DMS153 treated with DMSO at 0.1 percent for 48 hours (cell line): ENCODE data around the gene HSDL1.

Experiments
- DNase-seq: peaks from one replicate; lab custom pipeline; 2025; ENCODE audit not compliant: unreplicated experiment; lab: John Stamatoyannopoulos, UW

The HSDL1 gene

GRCh38 chr16:84176192-84177053 lies 31.4 kb upstream of the HSDL1 start:
- DNase-seq = no peak

- peak; percentile 47 for DNase-seq
Measured at GRCh38 chr16:84175350-84176081, 30.5 kb upstream of the HSDL1 start.

- no peak for DNase-seq
Measured at GRCh38 chr16:84174396-84174795, 29.4 kb upstream of the HSDL1 start.

- DNase-seq = no peak
Measured at GRCh38 chr16:84169765-84170310, 24.9 kb upstream of the HSDL1 start.

- DNase-seq = no peak
Measured at GRCh38 chr16:84166796-84167695, 22.1 kb upstream of the HSDL1 start.

GRCh38 chr16:84165746-84166145 lies 20.8 kb upstream of the HSDL1 start:
- DNase-seq = no peak

GRCh38 chr16:84161801-84162200 lies 16.8 kb upstream of the HSDL1 start:
- no peak for DNase-seq

GRCh38 chr16:84161037-84161436 lies 16.1 kb upstream of the HSDL1 start:
- no peak for DNase-seq

GRCh38 chr16:84159800-84160199 lies 14.8 kb upstream of the HSDL1 start:
- DNase-seq = no peak

- no peak for DNase-seq
Measured at GRCh38 chr16:84159007-84159406, 14.0 kb upstream of the HSDL1 start.

- no peak for DNase-seq
Measured at GRCh38 chr16:84156342-84156784, 11.4 kb upstream of the HSDL1 start.

- DNase-seq = no peak
Measured at GRCh38 chr16:84155771-84156170, 10.8 kb upstream of the HSDL1 start.

GRCh38 chr16:84155226-84155625 lies 10.2 kb upstream of the HSDL1 start:
- no peak for DNase-seq

GRCh38 chr16:84153660-84154214 lies 8.8 kb upstream of the HSDL1 start:
- no peak for DNase-seq

- DNase-seq = no peak
Measured at GRCh38 chr16:84150926-84151325, 5.9 kb upstream of the HSDL1 start.

- no peak for DNase-seq
Measured at GRCh38 chr16:84144209-84144858, 643 bp downstream of the HSDL1 start.

GRCh38 chr16:84143784-84144199 lies 1.2 kb downstream of the HSDL1 start:
- DNase-seq = no peak

GRCh38 chr16:84143081-84143480 lies 1.9 kb downstream of the HSDL1 start:
- DNase-seq = no peak

GRCh38 chr16:84141143-84141670 lies 3.8 kb downstream of the HSDL1 start:
- no peak for DNase-seq
